Measurements from ENCODE around the gene ATP6AP1. TPM values are rescaled to one million over a fixed set of nuclear protein-coding genes. Genes with fewer than 3 reads are reported as not detected.

The ATP6AP1 gene
- total RNA-seq, 3 donors from 2014 or later (not counting 1 experiment from before 2014, with no cell fraction given) = 62.4 to 71.7 (median 65.9) TPM

DNA sequence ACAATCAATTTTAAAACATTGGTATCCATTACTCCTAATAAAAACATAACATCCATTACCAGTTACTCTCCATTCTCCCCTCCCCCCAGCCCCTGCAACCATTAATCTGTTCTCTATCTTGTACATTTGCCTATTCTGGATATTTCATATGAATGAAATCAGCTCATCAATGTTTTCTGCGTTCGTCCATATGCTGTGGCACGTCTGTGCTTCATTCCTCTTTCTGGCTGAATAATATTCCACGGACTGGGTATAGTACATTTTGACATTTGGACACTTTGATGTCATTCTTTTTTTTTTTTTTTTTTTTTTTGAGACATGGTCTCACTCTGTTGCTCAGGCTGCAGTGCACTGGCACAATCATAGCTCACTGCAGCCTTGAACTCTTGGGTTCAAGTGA, 24.6 kb upstream of the ATP6AP1 start:
- no peak overlapping the region for H3K4me3 Mint-ChIP-seq
- H3K36me3 ChIP-seq (ENCODE audit: control insufficient read depth, insufficient read depth, low read length) = peaks cover 25% of the 10 kb centered on the region
- DNase-seq (no peak), ATAC-seq (no peak)
- H3K4me3 ChIP-seq (ENCODE audit: low read length) = no peak overlapping the region
- H3K36me3 Mint-ChIP-seq = no peaks in the 10 kb centered on the region
- peaks cover 3 to 16% of the 10 kb centered on the region in 2 donors for H3K4me1 Mint-ChIP-seq
- H3K27me3 ChIP-seq (ENCODE audit: control insufficient read depth, insufficient read depth, low read length) = no peaks in the 10 kb centered on the region
- H3K9me3 ChIP-seq (ENCODE audit: control insufficient read depth, insufficient read depth, low read length) = no peaks in the 10 kb centered on the region
- no peaks in the 10 kb centered on the region for H3K9me3 Mint-ChIP-seq
- intact Hi-C loops (cut with micrococcal nuclease) = no loop called here
- H3K27ac Mint-ChIP-seq = no peak overlapping the region
- peaks cover 20% of the 10 kb centered on the region for H3K4me1 ChIP-seq (ENCODE audit: control insufficient read depth, insufficient read depth, low read length)
- TF ChIP-seq, protein P1, sequence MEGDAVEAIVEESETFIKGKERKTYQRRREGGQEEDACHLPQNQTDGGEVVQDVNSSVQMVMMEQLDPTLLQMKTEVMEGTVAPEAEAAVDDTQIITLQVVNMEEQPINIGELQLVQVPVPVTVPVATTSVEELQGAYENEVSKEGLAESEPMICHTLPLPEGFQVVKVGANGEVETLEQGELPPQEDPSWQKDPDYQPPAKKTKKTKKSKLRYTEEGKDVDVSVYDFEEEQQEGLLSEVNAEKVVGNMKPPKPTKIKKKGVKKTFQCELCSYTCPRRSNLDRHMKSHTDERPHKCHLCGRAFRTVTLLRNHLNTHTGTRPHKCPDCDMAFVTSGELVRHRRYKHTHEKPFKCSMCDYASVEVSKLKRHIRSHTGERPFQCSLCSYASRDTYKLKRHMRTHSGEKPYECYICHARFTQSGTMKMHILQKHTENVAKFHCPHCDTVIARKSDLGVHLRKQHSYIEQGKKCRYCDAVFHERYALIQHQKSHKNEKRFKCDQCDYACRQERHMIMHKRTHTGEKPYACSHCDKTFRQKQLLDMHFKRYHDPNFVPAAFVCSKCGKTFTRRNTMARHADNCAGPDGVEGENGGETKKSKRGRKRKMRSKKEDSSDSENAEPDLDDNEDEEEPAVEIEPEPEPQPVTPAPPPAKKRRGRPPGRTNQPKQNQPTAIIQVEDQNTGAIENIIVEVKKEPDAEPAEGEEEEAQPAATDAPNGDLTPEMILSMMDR (IDR thresholded peaks at IDR 0.05) = no peak
- H3K27ac ChIP-seq (ENCODE audit: low read length) = no peak overlapping the region
- no peaks in the 10 kb centered on the region for H3K27me3 Mint-ChIP-seq (ENCODE audit: low read depth in 2 of 2)
- 100% methylated on average over 3 of the region's 4 CpGs for WGBS (ENCODE audit: insufficient coverage)

DNA sequence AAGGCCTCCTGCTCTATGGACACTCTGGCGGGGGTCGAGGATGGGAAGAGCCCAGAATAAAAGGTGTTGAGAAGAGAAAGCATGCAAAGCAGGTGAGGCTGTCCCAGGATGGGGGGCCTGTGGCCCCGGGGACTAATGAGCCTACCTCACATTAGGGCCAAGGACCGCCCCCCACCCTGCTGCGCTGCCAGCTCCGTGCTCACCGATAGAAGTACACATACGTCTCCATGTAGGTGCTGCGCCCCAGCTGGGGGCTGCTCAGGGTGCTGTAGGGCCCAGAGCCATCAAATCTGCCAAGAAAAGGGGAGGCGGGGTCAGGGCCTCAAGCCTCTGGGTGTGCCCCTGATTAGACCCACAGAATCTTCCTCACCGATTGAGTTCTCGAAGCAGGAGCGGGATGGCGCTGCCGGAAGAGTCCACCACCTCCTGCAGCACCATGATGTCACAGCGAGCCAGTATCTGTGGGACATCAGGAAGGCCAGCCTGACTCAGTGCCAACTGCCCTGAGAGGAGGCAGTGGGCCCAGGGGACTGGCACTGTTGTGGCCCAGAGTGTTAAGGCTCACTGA, 23.8 kb upstream of the ATP6AP1 start:
- H3K9me3 ChIP-seq (ENCODE audit: control insufficient read depth, insufficient read depth, low read length) = no peaks in the 10 kb centered on the region
- no peak overlapping the region for H3K4me3 ChIP-seq (ENCODE audit: low read length)
- no peak overlapping the region for H3K27ac Mint-ChIP-seq
- ATAC-seq (no peak), DNase-seq (no peak)
- peaks cover 18% of the 10 kb centered on the region for H3K36me3 ChIP-seq (ENCODE audit: control insufficient read depth, insufficient read depth, low read length)
- H3K9me3 Mint-ChIP-seq = no peaks in the 10 kb centered on the region
- H3K27me3 Mint-ChIP-seq (ENCODE audit: low read depth in 2 of 2) = no peaks in the 10 kb centered on the region
- intact Hi-C loops (cut with micrococcal nuclease) = no loop called here
- no peak overlapping the region for H3K27ac ChIP-seq (ENCODE audit: low read length)
- no peaks in the 10 kb centered on the region for H3K27me3 ChIP-seq (ENCODE audit: control insufficient read depth, insufficient read depth, low read length)
- H3K4me1 ChIP-seq (ENCODE audit: control insufficient read depth, insufficient read depth, low read length) = peaks cover 21% of the 10 kb centered on the region
- H3K4me3 Mint-ChIP-seq = no peak overlapping the region
- no peaks in the 10 kb centered on the region for H3K36me3 Mint-ChIP-seq
- TF ChIP-seq, protein P1 (IDR thresholded peaks at IDR 0.05) = no peak
- WGBS (ENCODE audit: insufficient coverage) = 90% methylated on average over 16 of the region's 16 CpGs
- H3K4me1 Mint-ChIP-seq = peaks cover 0 to 16% of the 10 kb centered on the region in 2 donors

DNA sequence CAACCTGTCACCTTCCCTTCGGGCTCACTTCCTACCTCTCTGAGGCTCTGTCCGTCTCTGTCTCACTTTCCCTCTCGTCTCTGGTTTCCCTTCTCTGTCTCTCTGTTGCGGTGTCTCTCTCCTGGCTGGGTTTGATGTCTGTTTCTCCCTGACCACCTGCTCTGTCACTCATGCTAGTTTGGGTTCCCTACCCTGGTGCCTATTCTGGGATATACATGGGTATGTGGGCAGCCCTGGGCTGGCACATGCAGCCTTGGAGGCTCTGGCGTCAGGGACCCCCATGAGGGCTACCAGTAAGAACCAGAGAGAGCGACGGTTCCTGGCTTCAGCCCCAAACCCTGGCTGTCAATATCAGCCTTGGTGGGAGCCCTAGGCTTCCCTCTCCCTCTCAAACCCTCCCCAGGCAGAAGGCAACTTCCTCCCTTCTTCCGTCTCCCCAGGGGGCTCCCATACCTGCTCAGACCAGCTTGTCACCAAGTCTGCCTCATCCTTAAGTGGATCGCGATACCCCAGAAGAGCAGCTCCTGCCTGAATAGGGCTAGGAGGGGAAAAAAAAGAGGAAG, 19.7 kb upstream of the ATP6AP1 start:
- no peaks in the 10 kb centered on the region for H3K9me3 ChIP-seq (ENCODE audit: control insufficient read depth, insufficient read depth, low read length)
- H3K36me3 ChIP-seq (ENCODE audit: control insufficient read depth, insufficient read depth, low read length) = no peaks in the 10 kb centered on the region
- DNase-seq = peak in 1 of 2 donors; percentile 2
- H3K27me3 ChIP-seq (ENCODE audit: control insufficient read depth, insufficient read depth, low read length) = no peaks in the 10 kb centered on the region
- peak overlapping the region; percentile 31 for H3K4me3 ChIP-seq (ENCODE audit: low read length)
- H3K4me1 ChIP-seq (ENCODE audit: control insufficient read depth, insufficient read depth, low read length) = peaks cover 32% of the 10 kb centered on the region
- Mint-ChIP-seq H3K9me3 (no peaks in the 10 kb centered on the region), H3K27ac (peak overlapping the region; percentile 74 to 90), H3K27me3 (ENCODE audit: low read depth in 2 of 2) (peaks cover 0 to 6% of the 10 kb centered on the region in 2 donors), H3K4me1 (peaks cover 5 to 26% of the 10 kb centered on the region in 2 donors), H3K36me3 (no peaks in the 10 kb centered on the region), H3K4me3 (peak overlapping the region; percentile 74)
- TF ChIP-seq, protein P1 (IDR thresholded peaks at IDR 0.05) = no peak
- peak overlapping the region; percentile 73 for H3K27ac ChIP-seq (ENCODE audit: low read length)
- WGBS (ENCODE audit: insufficient coverage) = 29% methylated on average over 10 of the region's 10 CpGs
- intact Hi-C loops (cut with micrococcal nuclease) = no loop called here
- ATAC-seq = peak in 2 of 3 donors; percentile 2 to 11
